Measurements from ENCODE around the gene ACSL5. TPM values are rescaled to one million over a fixed set of nuclear protein-coding genes. Genes with fewer than 3 reads are reported as not detected.

The ACSL5 gene
- 0.17 TPM in 1 of 2 replicates, not detected in the other for total RNA-seq (2014; rRNA removed; shearing (Covaris generic))

GRCh38 chr10:112373912-112374338 lies at the start of gene ACSL5:
ACSL5 (plus strand) TSS chr10:112374116; CDS start chr10:112394947, 20,831 bp downstream.
- DNase-seq: no peak
- no peak within 1 kb of the TSS for H3K4me3 ChIP-seq (ENCODE audit: insufficient read depth, low read depth, low read length)
- no peaks in the 10 kb centered on the region for H3K27me3 ChIP-seq (ENCODE audit: control insufficient read depth, insufficient read depth, low read length)
- no peaks in the 10 kb centered on the region for H3K36me3 ChIP-seq (replicated peaks; ENCODE audit: control insufficient read depth, insufficient read depth, low read length)

- H3K4me3 ChIP-seq (ENCODE audit: insufficient read depth, low read depth, low read length): no peak overlapping the region
- H3K27me3 ChIP-seq (ENCODE audit: control insufficient read depth, insufficient read depth, low read length): no peaks in the 10 kb centered on the region
- DNase-seq: no peak
- H3K36me3 ChIP-seq (replicated peaks; ENCODE audit: control insufficient read depth, insufficient read depth, low read length): no peaks in the 10 kb centered on the region
These were observed 46.2 kb upstream of the ACSL5 start for GRCh38 chr10:112327678-112328077.

GRCh38 chr10:112330162-112330561 lies 43.8 kb upstream of the ACSL5 start:
- Histone ChIP-seq H3K27me3 (ENCODE audit: control insufficient read depth, insufficient read depth, low read length) (no peaks in the 10 kb centered on the region), H3K36me3 (replicated peaks; ENCODE audit: control insufficient read depth, insufficient read depth, low read length) (no peaks in the 10 kb centered on the region)

GRCh38 chr10:112330607-112331160 lies 43.2 kb upstream of the ACSL5 start:
- Histone ChIP-seq H3K27me3 (ENCODE audit: control insufficient read depth, insufficient read depth, low read length) (no peaks in the 10 kb centered on the region), H3K4me3 (ENCODE audit: insufficient read depth, low read depth, low read length) (no peak overlapping the region), H3K36me3 (replicated peaks; ENCODE audit: control insufficient read depth, insufficient read depth, low read length) (no peaks in the 10 kb centered on the region)
- DNase-seq: no peak

More at GRCh38 chr10:112330162-112330561, 43.8 kb upstream of the ACSL5 start:
- H3K4me3 ChIP-seq (ENCODE audit: insufficient read depth, low read depth, low read length): no peak overlapping the region
- no peak for DNase-seq

- no peaks in the 10 kb centered on the region for H3K27me3 ChIP-seq (ENCODE audit: control insufficient read depth, insufficient read depth, low read length)
- no peaks in the 10 kb centered on the region for H3K36me3 ChIP-seq (replicated peaks; ENCODE audit: control insufficient read depth, insufficient read depth, low read length)
- no peak for DNase-seq
- H3K4me3 ChIP-seq (ENCODE audit: insufficient read depth, low read depth, low read length): no peak overlapping the region
These were observed 41.9 kb upstream of the ACSL5 start for GRCh38 chr10:112332022-112332421.

- Histone ChIP-seq H3K27me3 (ENCODE audit: control insufficient read depth, insufficient read depth, low read length) (no peaks in the 10 kb centered on the region), H3K36me3 (replicated peaks; ENCODE audit: control insufficient read depth, insufficient read depth, low read length) (no peaks in the 10 kb centered on the region), H3K4me3 (ENCODE audit: insufficient read depth, low read depth, low read length) (no peak overlapping the region)
- no peak for DNase-seq
These were observed 41.2 kb upstream of the ACSL5 start for GRCh38 chr10:112332509-112333228.

GRCh38 chr10:112333452-112333851 lies 40.5 kb upstream of the ACSL5 start:
- DNase-seq: no peak
- Histone ChIP-seq H3K4me3 (ENCODE audit: insufficient read depth, low read depth, low read length) (no peak overlapping the region), H3K36me3 (replicated peaks; ENCODE audit: control insufficient read depth, insufficient read depth, low read length) (no peaks in the 10 kb centered on the region), H3K27me3 (ENCODE audit: control insufficient read depth, insufficient read depth, low read length) (no peaks in the 10 kb centered on the region)

GRCh38 chr10:112335111-112335867 lies 38.6 kb upstream of the ACSL5 start:
- Histone ChIP-seq H3K27me3 (ENCODE audit: control insufficient read depth, insufficient read depth, low read length) (no peaks in the 10 kb centered on the region), H3K36me3 (replicated peaks; ENCODE audit: control insufficient read depth, insufficient read depth, low read length) (no peaks in the 10 kb centered on the region), H3K4me3 (ENCODE audit: insufficient read depth, low read depth, low read length) (no peak overlapping the region)
- no peak for DNase-seq

GRCh38 chr10:112335868-112336265 lies 38.0 kb upstream of the ACSL5 start:
- Histone ChIP-seq H3K4me3 (ENCODE audit: insufficient read depth, low read depth, low read length) (no peak overlapping the region), H3K36me3 (replicated peaks; ENCODE audit: control insufficient read depth, insufficient read depth, low read length) (no peaks in the 10 kb centered on the region), H3K27me3 (ENCODE audit: control insufficient read depth, insufficient read depth, low read length) (no peaks in the 10 kb centered on the region)
- DNase-seq: no peak

- DNase-seq: no peak
- Histone ChIP-seq H3K36me3 (replicated peaks; ENCODE audit: control insufficient read depth, insufficient read depth, low read length) (no peaks in the 10 kb centered on the region), H3K27me3 (ENCODE audit: control insufficient read depth, insufficient read depth, low read length) (no peaks in the 10 kb centered on the region), H3K4me3 (ENCODE audit: insufficient read depth, low read depth, low read length) (no peak overlapping the region)
These were observed 37.2 kb upstream of the ACSL5 start for GRCh38 chr10:112336556-112337201.

- no peaks in the 10 kb centered on the region for H3K27me3 ChIP-seq (ENCODE audit: control insufficient read depth, insufficient read depth, low read length)
- H3K36me3 ChIP-seq (replicated peaks; ENCODE audit: control insufficient read depth, insufficient read depth, low read length): no peaks in the 10 kb centered on the region
- H3K4me3 ChIP-seq (ENCODE audit: insufficient read depth, low read depth, low read length): no peak overlapping the region
- DNase-seq: no peak
These were observed 35.0 kb upstream of the ACSL5 start for GRCh38 chr10:112338957-112339356.

GRCh38 chr10:112340601-112341000 lies 33.3 kb upstream of the ACSL5 start:
- H3K27me3 ChIP-seq (ENCODE audit: control insufficient read depth, insufficient read depth, low read length): no peaks in the 10 kb centered on the region
- H3K4me3 ChIP-seq (ENCODE audit: insufficient read depth, low read depth, low read length): no peak overlapping the region
- DNase-seq: no peak
- H3K36me3 ChIP-seq (replicated peaks; ENCODE audit: control insufficient read depth, insufficient read depth, low read length): no peaks in the 10 kb centered on the region

GRCh38 chr10:112343056-112343806 lies 30.7 kb upstream of the ACSL5 start:
- H3K4me3 ChIP-seq (ENCODE audit: insufficient read depth, low read depth, low read length): no peak overlapping the region
- no peak for DNase-seq

GRCh38 chr10:112344261-112344660 lies 29.7 kb upstream of the ACSL5 start:
- H3K36me3 ChIP-seq (replicated peaks; ENCODE audit: control insufficient read depth, insufficient read depth, low read length): no peaks in the 10 kb centered on the region
- no peak overlapping the region for H3K4me3 ChIP-seq (ENCODE audit: insufficient read depth, low read depth, low read length)
- no peaks in the 10 kb centered on the region for H3K27me3 ChIP-seq (ENCODE audit: control insufficient read depth, insufficient read depth, low read length)
- peak; percentile 31 for DNase-seq

More at GRCh38 chr10:112343056-112343806, 30.7 kb upstream of the ACSL5 start:
- Histone ChIP-seq H3K36me3 (replicated peaks; ENCODE audit: control insufficient read depth, insufficient read depth, low read length) (no peaks in the 10 kb centered on the region), H3K27me3 (ENCODE audit: control insufficient read depth, insufficient read depth, low read length) (no peaks in the 10 kb centered on the region)
